Fibroblast of mammary gland (primary cell): ENCODE results near the gene UBL4A.
"Not testable (repeated sequence)": the region's sequence is repeated elsewhere in the genome, so short reads cannot be mapped to it uniquely, and the experiment has no call there.

Experiments used
- DNase-seq: peaks from one replicate; pipeline ENCODE4 v3.0.0-alpha.2; 2010; ENCODE audit warnings: low read depth
- H3K4me3 ChIP-seq: 2 replicates; pipeline ENCODE4 v1.5.1; 2011; ENCODE audit warnings: low read depth, mild to moderate bottlenecking, low read length, moderate library complexity; ENCODE audit not compliant: control insufficient read depth
- CTCF ChIP-seq: conservative IDR thresholded peaks from 2 replicates; pipeline ENCODE4 v1.5.1; 2011; ENCODE audit warnings: low read depth, low read length, inconsistent platforms; ENCODE audit not compliant: control insufficient read depth, insufficient read depth

The UBL4A gene

DNA sequence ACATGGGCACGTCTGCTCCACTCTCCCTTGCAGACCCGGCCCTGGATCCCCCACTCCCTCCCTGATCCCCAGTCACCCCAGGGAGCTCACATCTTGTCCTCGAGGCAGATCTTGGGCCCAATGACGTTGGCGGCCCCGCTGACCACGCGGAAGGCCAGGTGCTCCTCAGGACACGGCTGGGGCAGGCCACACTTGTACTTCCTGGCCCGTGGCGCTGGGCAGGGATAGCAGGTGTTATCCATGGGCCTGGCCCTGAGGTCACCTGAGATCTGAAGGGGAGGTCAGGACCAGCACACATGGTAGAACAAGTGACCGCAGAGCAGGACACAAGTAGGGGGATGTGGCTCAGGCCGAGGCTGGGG is 21.9 kb upstream of the UBL4A start:
- no peak for DNase-seq
- TF ChIP-seq CTCF, result no peak
- no peak overlapping the region for H3K4me3 ChIP-seq

GRCh38 chrX:154507673-154508383 is 21.4 kb upstream of the UBL4A start:
- no peak for DNase-seq
- H3K4me3 ChIP-seq, result no peak overlapping the region
- no peak for TF ChIP-seq CTCF

GRCh38 chrX:154506483-154507332 is 20.3 kb upstream of the UBL4A start:
- no peak overlapping the region for H3K4me3 ChIP-seq
- DNase-seq, result no peak
- no peak for TF ChIP-seq CTCF

DNA sequence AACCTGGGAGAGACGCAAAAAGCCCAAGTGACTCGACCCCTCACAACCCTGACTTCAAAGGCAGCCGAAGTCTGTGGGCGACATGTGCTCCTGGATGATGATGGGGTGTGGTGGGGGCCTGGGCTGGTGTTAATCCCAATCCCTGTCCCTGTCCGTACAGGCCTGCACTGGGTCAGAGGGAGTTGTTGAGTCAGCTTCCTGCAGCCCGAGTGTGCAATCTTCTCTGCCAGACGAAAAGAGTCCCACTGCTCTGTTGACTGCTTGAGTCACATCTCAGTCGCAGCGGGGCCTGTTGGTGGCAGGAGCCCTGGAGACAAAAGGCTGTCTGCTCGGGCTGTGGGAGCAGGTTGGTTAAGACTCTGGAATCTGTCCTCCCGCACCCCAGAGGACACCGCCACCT is 19.3 kb upstream of the UBL4A start:
- no peak overlapping the region for H3K4me3 ChIP-seq
- peak; percentile 68 for DNase-seq
- TF ChIP-seq CTCF, result no peak

GRCh38 chrX:154502989-154503388 is 16.6 kb upstream of the UBL4A start:
- no peak overlapping the region for H3K4me3 ChIP-seq
- no peak for DNase-seq
- no peak for TF ChIP-seq CTCF

- TF ChIP-seq CTCF, result no peak
- DNase-seq, result no peak
- H3K4me3 ChIP-seq, result no peak overlapping the region
Measured at GRCh38 chrX:154502098-154502497, 15.7 kb upstream of the UBL4A start.

- DNase-seq, H3K4me3 ChIP-seq: not testable (repeated sequence)
Measured at GRCh38 chrX:154501423-154501822, 15.0 kb upstream of the UBL4A start.

GRCh38 chrX:154496591-154497137 is 10.2 kb upstream of the UBL4A start:
- H3K4me3 ChIP-seq, DNase-seq: not testable (repeated sequence)
